K562 (cell line): ENCODE measurements around the gene MYO15B. TPM values are rescaled to one million over a fixed set of nuclear protein-coding genes. Genes with fewer than 3 reads are reported as not detected.

Source experiments
- ATAC-seq: fragments of 200-7000 bp; cut with Tn5 transposase; 3 replicates; pipeline ENCODE4 v1.9.1; 2020; ENCODE audit warnings: moderate library complexity
- BruUV-seq: library from RNA; stranded (reverse); fragments of 400-500 nt; replicated peaks from 2 replicates; lab custom pipeline; 2021; lab: Mats Ljungman, UMichigan
- CTCF ChIA-PET: fragments of 300-600 bp; formaldehyde crosslinking; extraction: SDS; loops from one replicate; lab custom pipeline; 2021; ENCODE audit warnings: low intra/inter-chr PET ratio; lab: Yijun Ruan, JAX
- POLR2A ChIA-PET: fragments of 300-600, 350-650 bp; sonication (Branson Sonifier 250); formaldehyde crosslinking; extraction: SDS; loops from one replicate; lab custom pipeline; 2021; ENCODE audit warnings: antibody characterized with exemption, inconsistent platforms; lab: Yijun Ruan, JAX
- DNase-seq, 4 experiments: peaks; one replicate each; pipeline versions ENCODE4 v3.0.0 to v3.0.0-alpha.2; 2011 to 2018; ENCODE audit warnings: low spot score in 3 of 4, mixed read lengths in 3 of 4; ENCODE audit errors: extremely low read depth in 1 of 4
- FAIRE-seq: peaks from 2 replicates; lab custom pipeline; 2011; peaks lifted over from hg19 to GRCh38; lab: Jason Lieb, UNC
- H2AFZ ChIP-seq: 2 replicates; pipeline ENCODE4 v1.6.0; 2011; ENCODE audit warnings: low read depth, low read length, control low read depth, inconsistent platforms
- H3K27ac ChIP-seq: fragments of 200-600 bp; 3 replicates; pipeline ENCODE4 v1.8.0; 2011; ENCODE audit warnings: low read depth, mild to moderate bottlenecking, control low read depth, inconsistent platforms, low read length, moderate library complexity, mixed read lengths; ENCODE audit errors: extremely low read depth
- H3K27me3 ChIP-seq, 2 experiments: fragments of 300-600 bp in 1 of 2; 2 replicates in 1 of 2; 3 replicates in 1 of 2; pipeline versions ENCODE4 v1.6.0 to v1.8.0; 2011; ENCODE audit warnings: inconsistent platforms in 2 of 2, low read length in 2 of 2, mild to moderate bottlenecking in 1 of 2, mixed read lengths in 1 of 2, moderate library complexity in 1 of 2; ENCODE audit not compliant: control insufficient read depth in 2 of 2, insufficient read depth in 2 of 2
- H3K36me3 ChIP-seq: fragments of 300-600 bp; 3 replicates; pipeline ENCODE4 v1.8.0; 2011; ENCODE audit warnings: mild to moderate bottlenecking, low read length, inconsistent platforms; ENCODE audit not compliant: control insufficient read depth, insufficient read depth
- H3K4me1 ChIP-seq, 2 experiments: fragments of 200-600 bp in 1 of 2; replicated peaks in 1 of 2; 2 replicates in 1 of 2; 3 replicates in 1 of 2; pipeline versions ENCODE4 v1.5.1 to v1.8.0; 2011; ENCODE audit warnings: inconsistent platforms in 2 of 2, low read length in 2 of 2, mild to moderate bottlenecking in 1 of 2, mixed read lengths in 1 of 2, moderate library complexity in 1 of 2; ENCODE audit not compliant: control insufficient read depth in 2 of 2, insufficient read depth in 2 of 2
- H3K4me2 ChIP-seq: 2 replicates; pipeline ENCODE4 v1.6.1; 2011; ENCODE audit warnings: low read length, control low read depth, inconsistent platforms, mixed read lengths; ENCODE audit not compliant: insufficient read depth
- H3K4me3 ChIP-seq: fragments of 200-600 bp; sonication (generic), shearing (Covaris generic); 2 replicates; pipeline ENCODE4 v1.5.1; 2016; ENCODE audit warnings: control low read depth, inconsistent platforms
- H3K79me2 ChIP-seq: fragments of 200-600 bp; 3 replicates; pipeline ENCODE4 v1.8.0; 2011; ENCODE audit warnings: low read length, inconsistent platforms; ENCODE audit not compliant: control insufficient read depth, insufficient read depth
- H3K9ac ChIP-seq, 2 experiments: 2 replicates each; pipeline versions ENCODE4 v1.6.0 to v1.6.1; 2011; ENCODE audit warnings: low read depth in 2 of 2, low read length in 2 of 2, control low read depth in 1 of 2, inconsistent platforms in 1 of 2, mild to moderate bottlenecking in 1 of 2, mixed read lengths in 1 of 2; ENCODE audit not compliant: insufficient read depth in 1 of 2
- H3K9me1 ChIP-seq: one replicate; pipeline ENCODE4 v1.6.0; 2011; ENCODE audit warnings: inconsistent platforms, mild to moderate bottlenecking, low read length, moderate library complexity; ENCODE audit not compliant: control insufficient read depth, insufficient read depth
- H3K9me3 ChIP-seq: replicated peaks from 2 replicates; pipeline ENCODE4 v1.5.1; 2011; ENCODE audit warnings: low read depth, low read length, inconsistent platforms; ENCODE audit not compliant: control insufficient read depth, insufficient read depth
- H4K20me1 ChIP-seq: replicated peaks from 2 replicates; pipeline ENCODE4 v1.6.1; 2011; ENCODE audit warnings: low read length, inconsistent platforms, mixed read lengths; ENCODE audit not compliant: control insufficient read depth, insufficient read depth
- ARNT ChIP-seq, 2 experiments: fragments of 450-650 bp; IDR thresholded peaks; 2 replicates each; pipeline ENCODE4 v1.6.1; 2016; ENCODE audit warnings: mild to moderate bottlenecking in 1 of 2
- BRCA1 ChIP-seq, 2 experiments: fragments of 450-650 bp in 1 of 2; sonication (generic) in 1 of 2; formaldehyde crosslinking in 1 of 2; IDR thresholded peaks; 2 replicates each; pipeline versions ENCODE4 v1.5.0 to v1.6.1; 2017 to 2020; ENCODE audit warnings: mild to moderate bottlenecking in 1 of 2, missing genetic modification reagents in 1 of 2
- CEBPG ChIP-seq, 3 experiments: fragments of 200-800 bp in 1 of 3; sonication (Bioruptor generic) in 1 of 3; sonication (generic) in 1 of 3; formaldehyde crosslinking in 1 of 3; IDR thresholded peaks in 2 of 3; conservative IDR thresholded peaks in 1 of 3; 2 replicates each; pipeline versions ENCODE4 v1.6.1 to v1.8.0; 2016 to 2022; ENCODE audit warnings: missing compliant biosample characterization in 2 of 3, missing genetic modification characterization in 2 of 3, mild to moderate bottlenecking in 1 of 3, missing genetic modification reagents in 1 of 3
- HDAC6 ChIP-seq: IDR thresholded peaks from 2 replicates; pipeline ENCODE4 v1.6.1; 2012; ENCODE audit warnings: low read depth, mild to moderate bottlenecking, control low read depth, inconsistent platforms, low read length, moderate library complexity
- L3MBTL2 ChIP-seq: fragments of 450-650 bp; IDR thresholded peaks from 2 replicates; pipeline ENCODE4 v1.6.1; 2016; ENCODE audit warnings: mild to moderate bottlenecking, moderate library complexity
- MTA2 ChIP-seq: fragments of 450-650 bp; IDR thresholded peaks from 2 replicates; pipeline ENCODE4 v1.6.1; 2016; ENCODE audit warnings: low read depth
- RBM25 ChIP-seq: fragments of 200-400 bp; formaldehyde crosslinking; IDR thresholded peaks from 2 replicates; pipeline ENCODE4 v1.6.1; 2018; ENCODE audit warnings: low read length, low read depth, moderate library complexity; ENCODE audit not compliant: severe bottlenecking
- RFX1 ChIP-seq: fragments of 450-650 bp; IDR thresholded peaks from 2 replicates; pipeline ENCODE4 v1.6.1; 2016; ENCODE audit warnings: mild to moderate bottlenecking, moderate library complexity
- WGBS: fragments of 100-300 bp; shearing (Covaris generic); methylation state at CpG from one replicate; pipeline ENCODE4 v1.1.6; 2016; ENCODE audit warnings: low coverage, mixed read lengths; ENCODE audit not compliant: insufficient coverage; ENCODE audit errors: missing lambda C conversion rate; 5-methylcytosine and 5-hydroxymethylcytosine counted together
- in situ Hi-C: fragments of 300-500 bp; cut with MboI; formaldehyde crosslinking; loops from 4 replicates; pipeline ENCODE4 v1.15.0; 2018; ENCODE audit warnings: inconsistent platforms, mixed read lengths
- intact Hi-C: fragments of 100-400 bp; cut with micrococcal nuclease; formaldehyde crosslinking; loops from 2 replicates; pipeline ENCODE4 v1.14.2; 2022
- polyA plus RNA-seq, 8 experiments: library from polyadenylated mRNA; depleted of rRNA in 4 of 8; stranded (reverse) in 5 of 8; unstranded in 3 of 8; fragments of >200 nt; fragmentation: Nextera tagmentation in 2 of 8; fragmentation: Illumina TruSeq in 1 of 8; extraction: Ambion mirVana in 2 of 8; extraction: Trizol in 1 of 8; gene quantifications; 2 replicates each; pipeline versions ENCODE4 v1.2.1 to v1.2.3, GENCODE V29; 2011 to 2014; ENCODE audit warnings: inconsistent platforms in 1 of 8, missing spikeins in 1 of 8
- total RNA-seq, 7 experiments: library from RNA; depleted of rRNA in 6 of 7; stranded (reverse); fragments of >200 nt in 6 of 7; fragmentation: Illumina TruSeq in 2 of 7; extraction: Trizol in 2 of 7; gene quantifications; 2 replicates each; pipeline versions ENCODE4 v1.2.1 to v1.2.3, GENCODE V29; 2011 to 2021; ENCODE audit warnings: low replicate concordance in 1 of 7
- TF ChIP-seq, protein P1 (sequence below): IDR thresholded peaks from 2 replicates; pipeline ENCODE4 v1.6.1; 2011; ENCODE audit warnings: borderline replicate concordance, low read depth, mild to moderate bottlenecking, moderate library complexity, low read length; ENCODE audit not compliant: insufficient read depth, poor library complexity, severe bottlenecking
- TF ChIP-seq, protein P2 (sequence below): sonication (generic); formaldehyde crosslinking; IDR thresholded peaks from 2 replicates; pipeline ENCODE4 v1.8.0; 2022; ENCODE audit warnings: missing genetic modification reagents, mild to moderate bottlenecking, moderate library complexity, borderline replicate concordance
- TF ChIP-seq, protein P3 (sequence below): sonication (generic); formaldehyde crosslinking; IDR thresholded peaks from 2 replicates; pipeline ENCODE4 v1.8.0; 2022; ENCODE audit warnings: mild to moderate bottlenecking, missing genetic modification reagents

MYO15B gene
- total and polyA plus RNA-seq, 9 of the 15 experiments (the other 6 are each of a cell fraction or from before 2014, with no cell fraction given): 0.05 to 3.1 (median 0.83) TPM; not detected in 2

DNA sequence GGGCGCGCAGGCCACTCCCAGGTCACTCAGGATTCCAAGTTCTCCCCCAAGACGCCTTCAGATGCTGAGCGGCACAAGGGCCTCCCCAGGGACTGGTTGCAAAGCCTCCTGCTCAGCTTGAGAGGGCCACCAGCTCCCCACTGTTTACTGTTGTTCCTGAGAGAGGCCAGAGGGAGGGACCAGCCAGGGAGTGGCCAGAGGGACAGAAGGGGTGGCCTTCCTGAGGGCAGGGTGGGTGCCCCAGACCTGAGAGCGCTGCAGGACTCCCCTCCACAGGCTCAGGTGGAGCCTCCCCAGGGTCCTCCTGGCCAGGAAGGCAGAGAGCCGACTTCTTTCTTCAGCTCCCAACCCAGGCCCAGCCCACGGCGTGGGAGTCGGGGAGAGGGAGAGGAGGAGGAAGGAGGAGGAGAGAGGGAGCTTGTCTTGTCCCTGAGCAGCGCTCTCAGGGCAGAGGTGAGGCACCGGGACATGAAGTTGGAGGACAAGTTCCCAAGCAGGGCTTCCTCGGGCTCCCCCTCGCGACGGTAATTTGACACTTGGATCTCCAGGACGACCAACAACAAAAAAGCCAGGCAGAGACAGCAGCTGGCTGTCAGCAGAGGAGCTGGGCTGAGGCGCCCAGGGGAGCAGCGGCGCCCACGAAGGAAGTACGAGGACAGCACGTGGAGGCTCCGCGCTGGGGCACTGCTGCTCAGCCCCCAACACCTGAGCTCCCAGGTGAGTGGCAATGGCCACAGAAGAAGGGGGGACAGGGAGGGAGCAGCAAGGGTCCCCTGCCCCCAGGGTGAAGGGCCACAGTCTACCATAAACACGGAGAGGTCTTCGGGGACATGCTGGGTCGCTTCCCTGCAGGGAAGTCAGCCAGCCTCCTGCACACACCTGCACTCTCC is 46.1 kb downstream of the MYO15B start:
- peak; percentile 99 for FAIRE-seq
- Histone ChIP-seq H3K27ac (peak overlapping the region; percentile 51; the same call in 2 of the 3 replicates), H3K9ac (peak overlapping the region in 1 of 2 experiments; percentile 86; a peak in 2 of 4 replicates), H2AFZ (peak overlapping the region; percentile 47; the same call in 1 of the 2 replicates), H4K20me1 (0 out of 2 replicates have a peak, but pooled peaks cover 13% of the 10 kb centered on the region), H3K4me1 (peaks cover 13 to 51% of the 10 kb centered on the region in 2 experiments), H3K4me3 (no peak overlapping the region), H3K27me3 (no peaks in the 10 kb centered on the region), H3K9me3 (no peaks in the 10 kb centered on the region), H3K36me3 (peaks cover 4% of the 10 kb centered on the region; the same call in 2 of the 3 replicates), H3K79me2 (no peaks in the 10 kb centered on the region), H3K9me1 (no peaks in the 10 kb centered on the region), H3K4me2 (peak overlapping the region; percentile 42)
- POLR2A ChIA-PET: interaction anchor here (0.5 to 2.2 kb wide), 23 partner anchors 7 to 637 kb away, joined by 3 to 15 read pairs (median 4); partner anchors contain the start of genes RECQL5 and SAP30BP
- CTCF ChIA-PET: interaction anchor here (0.6 to 2.7 kb wide), 7 partner anchors 19 to 272 kb away, joined by 3 to 26 read pairs (median 5); no protein-coding TSS in a partner anchor
- peak; percentile 94 for ATAC-seq
- in situ Hi-C loops: no loop called here
- BruUV-seq: no TSS peak
- intact Hi-C loops: loop anchor here (1.0 kb wide), 1 partner anchor 115 kb away; no protein-coding TSS in a partner anchor
- DNase-seq: peak; percentile 85 to 95 (median 90)
- 13% methylated on average over 24 of the region's 27 CpGs for WGBS
- peak; percentile 90 for TF ChIP-seq RFX1
- no peak for TF ChIP-seq MTA2
- TF ChIP-seq ARNT (IDR thresholded peaks at IDR 0.05): no peak
- TF ChIP-seq, protein P1, sequence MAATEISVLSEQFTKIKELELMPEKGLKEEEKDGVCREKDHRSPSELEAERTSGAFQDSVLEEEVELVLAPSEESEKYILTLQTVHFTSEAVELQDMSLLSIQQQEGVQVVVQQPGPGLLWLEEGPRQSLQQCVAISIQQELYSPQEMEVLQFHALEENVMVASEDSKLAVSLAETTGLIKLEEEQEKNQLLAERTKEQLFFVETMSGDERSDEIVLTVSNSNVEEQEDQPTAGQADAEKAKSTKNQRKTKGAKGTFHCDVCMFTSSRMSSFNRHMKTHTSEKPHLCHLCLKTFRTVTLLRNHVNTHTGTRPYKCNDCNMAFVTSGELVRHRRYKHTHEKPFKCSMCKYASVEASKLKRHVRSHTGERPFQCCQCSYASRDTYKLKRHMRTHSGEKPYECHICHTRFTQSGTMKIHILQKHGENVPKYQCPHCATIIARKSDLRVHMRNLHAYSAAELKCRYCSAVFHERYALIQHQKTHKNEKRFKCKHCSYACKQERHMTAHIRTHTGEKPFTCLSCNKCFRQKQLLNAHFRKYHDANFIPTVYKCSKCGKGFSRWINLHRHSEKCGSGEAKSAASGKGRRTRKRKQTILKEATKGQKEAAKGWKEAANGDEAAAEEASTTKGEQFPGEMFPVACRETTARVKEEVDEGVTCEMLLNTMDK: peak; percentile 60
- TF ChIP-seq BRCA1 (IDR thresholded peaks at IDR 0.05): no peak
- no peak for TF ChIP-seq BRCA1 (CRISPR knock-in tag; IDR thresholded peaks at IDR 0.05)
- no peak for TF ChIP-seq HDAC6
- TF ChIP-seq, protein P2, sequence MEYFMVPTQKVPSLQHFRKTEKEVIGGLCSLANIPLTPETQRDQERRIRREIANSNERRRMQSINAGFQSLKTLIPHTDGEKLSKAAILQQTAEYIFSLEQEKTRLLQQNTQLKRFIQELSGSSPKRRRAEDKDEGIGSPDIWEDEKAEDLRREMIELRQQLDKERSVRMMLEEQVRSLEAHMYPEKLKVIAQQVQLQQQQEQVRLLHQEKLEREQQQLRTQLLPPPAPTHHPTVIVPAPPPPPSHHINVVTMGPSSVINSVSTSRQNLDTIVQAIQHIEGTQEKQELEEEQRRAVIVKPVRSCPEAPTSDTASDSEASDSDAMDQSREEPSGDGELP: peak; percentile 99
- TF ChIP-seq, protein P3, sequence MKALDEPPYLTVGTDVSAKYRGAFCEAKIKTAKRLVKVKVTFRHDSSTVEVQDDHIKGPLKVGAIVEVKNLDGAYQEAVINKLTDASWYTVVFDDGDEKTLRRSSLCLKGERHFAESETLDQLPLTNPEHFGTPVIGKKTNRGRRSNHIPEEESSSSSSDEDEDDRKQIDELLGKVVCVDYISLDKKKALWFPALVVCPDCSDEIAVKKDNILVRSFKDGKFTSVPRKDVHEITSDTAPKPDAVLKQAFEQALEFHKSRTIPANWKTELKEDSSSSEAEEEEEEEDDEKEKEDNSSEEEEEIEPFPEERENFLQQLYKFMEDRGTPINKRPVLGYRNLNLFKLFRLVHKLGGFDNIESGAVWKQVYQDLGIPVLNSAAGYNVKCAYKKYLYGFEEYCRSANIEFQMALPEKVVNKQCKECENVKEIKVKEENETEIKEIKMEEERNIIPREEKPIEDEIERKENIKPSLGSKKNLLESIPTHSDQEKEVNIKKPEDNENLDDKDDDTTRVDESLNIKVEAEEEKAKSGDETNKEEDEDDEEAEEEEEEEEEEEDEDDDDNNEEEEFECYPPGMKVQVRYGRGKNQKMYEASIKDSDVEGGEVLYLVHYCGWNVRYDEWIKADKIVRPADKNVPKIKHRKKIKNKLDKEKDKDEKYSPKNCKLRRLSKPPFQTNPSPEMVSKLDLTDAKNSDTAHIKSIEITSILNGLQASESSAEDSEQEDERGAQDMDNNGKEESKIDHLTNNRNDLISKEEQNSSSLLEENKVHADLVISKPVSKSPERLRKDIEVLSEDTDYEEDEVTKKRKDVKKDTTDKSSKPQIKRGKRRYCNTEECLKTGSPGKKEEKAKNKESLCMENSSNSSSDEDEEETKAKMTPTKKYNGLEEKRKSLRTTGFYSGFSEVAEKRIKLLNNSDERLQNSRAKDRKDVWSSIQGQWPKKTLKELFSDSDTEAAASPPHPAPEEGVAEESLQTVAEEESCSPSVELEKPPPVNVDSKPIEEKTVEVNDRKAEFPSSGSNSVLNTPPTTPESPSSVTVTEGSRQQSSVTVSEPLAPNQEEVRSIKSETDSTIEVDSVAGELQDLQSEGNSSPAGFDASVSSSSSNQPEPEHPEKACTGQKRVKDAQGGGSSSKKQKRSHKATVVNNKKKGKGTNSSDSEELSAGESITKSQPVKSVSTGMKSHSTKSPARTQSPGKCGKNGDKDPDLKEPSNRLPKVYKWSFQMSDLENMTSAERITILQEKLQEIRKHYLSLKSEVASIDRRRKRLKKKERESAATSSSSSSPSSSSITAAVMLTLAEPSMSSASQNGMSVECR: peak; percentile 99
- no peak for TF ChIP-seq RBM25
- TF ChIP-seq L3MBTL2: peak; percentile 93
- TF ChIP-seq CEBPG (CRISPR knock-in tag; IDR thresholded peaks at IDR 0.05): no peak; the same call in 1 of the 2 replicates
- TF ChIP-seq CEBPG (tag; conservative IDR thresholded peaks at IDR 0.05 in 1 of 2, IDR thresholded peaks at IDR 0.05 in 1 of 2): no peak
